GM19328 (cell line): ENCODE results near the gene MYLK.
"Not testable (repeated sequence)": the region's sequence is repeated elsewhere in the genome, so short reads cannot be mapped to it uniquely, and the experiment has no call there.

Source experiments
- ATAC-seq: cut with Tn5 transposase; IDR thresholded peaks from one replicate; pipeline ENCODE4 v1.9.1; 2021; ENCODE audit warnings: mild to moderate bottlenecking, moderate library complexity; ENCODE audit not compliant: unreplicated experiment

MYLK gene

DNA sequence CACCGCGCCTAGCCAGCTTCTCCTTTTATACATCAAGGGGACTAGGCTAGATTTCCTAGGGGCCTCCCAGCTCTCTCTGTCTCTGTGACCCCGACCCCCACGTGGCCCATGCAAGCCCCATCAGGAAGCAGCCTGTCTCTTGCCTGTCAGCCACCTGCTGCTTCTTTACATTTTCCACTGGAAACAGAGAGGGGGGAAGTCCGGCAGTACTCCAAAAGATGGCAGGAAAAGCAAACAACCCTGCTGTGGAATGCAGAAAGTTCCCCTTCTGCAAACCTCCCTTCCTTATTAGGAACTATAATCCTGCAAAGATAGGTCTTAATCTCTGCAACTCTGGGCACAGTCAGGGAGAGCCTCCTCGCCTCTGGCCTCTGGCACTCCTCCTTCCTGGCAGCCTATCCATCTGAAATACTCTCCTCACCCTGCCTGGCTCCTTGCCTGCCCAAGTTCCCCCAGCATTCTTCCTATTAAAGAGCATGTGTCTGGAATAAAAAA, 251.9 kb downstream of the MYLK start:
- ATAC-seq: no peak

DNA sequence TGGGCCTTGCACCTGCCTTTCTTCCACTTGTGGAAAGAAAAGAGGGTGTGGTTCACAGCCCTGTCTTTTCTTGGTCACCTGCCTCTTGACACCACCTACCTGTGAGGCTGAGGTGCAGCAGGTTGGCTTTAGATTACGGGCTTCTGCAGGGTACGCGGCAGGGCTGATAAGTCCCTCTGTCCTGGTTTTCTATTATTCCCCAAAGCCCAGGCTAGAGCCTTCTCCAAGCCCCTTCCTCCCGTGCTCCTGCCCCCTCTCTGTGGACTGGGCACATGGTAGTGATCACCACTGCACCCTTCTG, 254.4 kb downstream of the MYLK start:
- no peak for ATAC-seq

- no peak for ATAC-seq
Observed at GRCh38 chr3:123628996-123629746, 255.0 kb downstream of the MYLK start.

DNA sequence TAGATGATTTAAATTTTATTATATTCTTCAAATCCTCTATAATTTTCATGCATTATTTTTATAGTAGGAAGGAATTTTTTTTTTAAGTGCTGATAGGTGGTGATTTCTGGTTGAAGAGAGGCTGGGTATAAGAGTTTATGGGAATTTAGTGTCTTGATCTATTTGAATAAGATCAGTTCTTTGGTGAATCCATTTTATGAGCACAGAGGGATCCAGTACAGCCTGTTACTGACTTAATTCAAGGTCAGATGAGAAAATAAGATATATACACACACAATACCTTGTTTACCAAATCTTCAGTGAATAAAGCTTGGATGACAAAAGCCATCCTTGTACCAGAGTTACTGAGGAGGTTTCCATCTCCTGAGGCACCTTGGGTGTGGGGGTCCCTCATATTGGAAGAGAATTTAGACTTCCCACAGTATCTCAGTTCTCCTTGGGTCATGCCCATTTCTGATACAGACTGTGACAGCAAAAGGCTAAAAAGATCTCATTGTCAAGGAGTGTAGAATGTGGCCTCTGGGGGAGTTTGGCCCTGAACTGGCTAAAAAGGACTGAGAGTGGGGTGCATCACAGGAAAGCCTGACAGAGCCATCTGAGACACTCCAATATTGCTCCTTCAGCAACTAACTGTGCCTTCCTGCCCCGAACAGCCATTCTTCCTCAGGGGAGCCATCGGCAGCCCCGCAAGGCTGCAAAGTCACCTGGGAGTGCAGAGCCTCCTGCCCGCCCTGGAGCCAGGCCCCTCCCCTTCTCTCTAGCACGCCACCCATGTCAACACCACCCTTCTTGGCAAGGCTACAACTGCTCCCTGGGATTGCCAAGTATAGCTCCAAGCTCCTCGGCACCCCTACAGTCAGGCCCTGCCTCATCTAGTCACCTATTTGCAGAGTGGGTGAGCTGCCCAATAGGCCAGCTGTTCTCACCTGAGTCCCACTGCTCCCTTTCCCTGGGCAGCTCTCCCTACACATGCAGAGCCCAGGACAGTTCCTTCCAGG, 256.2 kb downstream of the MYLK start:
- no peak for ATAC-seq

DNA sequence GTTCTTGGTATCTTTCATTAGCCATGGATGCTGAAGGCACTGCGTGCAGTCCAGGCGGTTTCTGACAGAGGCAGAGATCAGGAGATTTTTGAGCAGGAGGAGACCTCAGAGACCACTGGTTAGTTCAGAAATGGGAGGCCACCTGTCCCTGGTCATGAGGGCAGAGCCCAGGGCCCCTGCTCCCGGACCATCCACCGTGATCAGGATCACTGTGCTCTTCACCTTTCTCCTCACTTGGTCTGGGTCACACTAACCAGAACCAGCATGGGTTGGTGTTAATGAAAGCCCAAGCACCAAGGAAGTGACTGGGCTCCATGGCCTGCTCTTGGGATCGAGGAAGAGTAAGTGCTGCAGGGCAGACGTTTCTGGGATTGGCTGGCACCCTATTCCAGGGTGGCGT, 257.3 kb downstream of the MYLK start:
- no peak for ATAC-seq

DNA sequence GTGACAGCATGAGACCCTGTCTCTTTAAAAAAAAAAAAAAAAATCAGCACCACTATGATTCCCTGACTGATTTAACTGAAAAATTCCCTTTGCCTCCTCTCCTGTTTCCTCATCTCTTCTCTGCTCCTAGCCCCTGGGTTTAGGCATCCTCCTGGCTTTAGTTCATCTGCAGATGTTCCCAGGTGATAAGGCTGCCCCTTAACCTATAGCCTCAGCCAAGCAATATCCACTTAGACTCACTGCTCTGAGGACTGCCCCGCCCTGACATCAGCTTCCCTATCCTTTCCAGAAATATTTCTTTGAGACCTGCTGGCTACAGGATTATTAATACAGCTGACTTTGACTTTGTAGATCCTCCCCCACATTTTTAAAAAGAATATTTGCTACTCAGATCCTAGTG, 259.8 kb downstream of the MYLK start:
- no peak for ATAC-seq

GRCh38 chr3:123623346-123623880, 260.7 kb downstream of the MYLK start:
- no peak for ATAC-seq

DNA sequence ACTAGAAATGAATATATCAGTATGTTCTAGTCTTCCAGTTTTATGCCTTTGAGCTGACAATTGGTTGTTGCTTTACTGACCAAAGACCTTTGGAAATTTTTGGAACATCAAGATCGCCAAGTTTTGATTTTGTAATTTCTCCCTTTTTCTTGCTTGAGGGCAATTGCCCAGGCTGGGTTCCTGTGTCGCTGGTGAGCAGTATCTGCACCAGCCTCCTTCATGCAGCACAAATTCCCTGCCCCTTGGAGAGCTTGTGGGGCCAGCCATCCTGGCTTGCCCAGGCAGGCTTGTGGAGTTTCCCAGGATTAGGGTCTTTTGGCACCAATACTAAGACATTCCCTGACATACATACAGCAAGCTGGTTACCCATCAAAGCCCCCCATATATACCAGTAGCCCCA, 261.4 kb downstream of the MYLK start:
- no peak for ATAC-seq

DNA sequence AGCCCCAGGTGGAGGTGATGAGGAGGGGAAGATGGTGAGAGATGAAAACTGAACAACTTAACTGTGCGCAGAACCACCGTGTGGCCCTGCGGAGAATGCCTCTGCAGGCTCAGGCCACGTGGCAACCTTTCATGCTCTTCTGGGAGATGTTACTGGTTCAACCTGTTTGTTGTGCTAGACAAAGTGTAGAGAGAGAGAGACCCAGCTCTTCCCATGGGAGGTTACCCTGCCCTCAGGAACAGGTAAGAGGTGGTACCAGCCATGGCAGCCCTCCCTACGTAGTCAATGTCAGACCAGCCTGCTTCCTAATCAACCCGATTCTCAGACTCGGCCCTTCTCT, 262.3 kb downstream of the MYLK start:
- ATAC-seq: no peak

- ATAC-seq: no peak
Observed at GRCh38 chr3:123621186-123621849, 262.8 kb downstream of the MYLK start.

DNA sequence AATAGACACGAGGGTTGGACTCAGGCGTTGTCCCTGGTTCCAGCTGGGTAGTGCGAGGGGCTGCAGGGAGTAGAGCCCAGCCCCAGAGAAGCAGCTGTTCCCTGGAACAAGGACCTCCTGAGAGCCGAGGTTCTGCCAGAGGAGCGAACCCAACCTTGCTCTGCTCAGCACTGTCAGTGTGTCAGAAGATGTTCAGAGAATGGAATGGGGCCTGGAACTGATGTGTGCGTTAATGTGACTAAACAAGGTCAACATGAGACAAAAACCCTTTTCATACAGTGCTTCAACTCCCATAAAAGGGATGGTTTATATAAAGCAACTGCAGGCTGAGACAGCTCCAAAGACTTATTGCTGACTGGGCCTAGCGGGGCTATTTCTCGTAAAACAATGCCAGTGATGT, 263.8 kb downstream of the MYLK start:
- no peak for ATAC-seq

- ATAC-seq: no peak
Observed at GRCh38 chr3:123618768-123619484, 265.2 kb downstream of the MYLK start.

- no peak for ATAC-seq
Observed at GRCh38 chr3:123618076-123618708, 265.9 kb downstream of the MYLK start.

GRCh38 chr3:123616593-123616992, 267.5 kb downstream of the MYLK start:
- no peak for ATAC-seq

DNA sequence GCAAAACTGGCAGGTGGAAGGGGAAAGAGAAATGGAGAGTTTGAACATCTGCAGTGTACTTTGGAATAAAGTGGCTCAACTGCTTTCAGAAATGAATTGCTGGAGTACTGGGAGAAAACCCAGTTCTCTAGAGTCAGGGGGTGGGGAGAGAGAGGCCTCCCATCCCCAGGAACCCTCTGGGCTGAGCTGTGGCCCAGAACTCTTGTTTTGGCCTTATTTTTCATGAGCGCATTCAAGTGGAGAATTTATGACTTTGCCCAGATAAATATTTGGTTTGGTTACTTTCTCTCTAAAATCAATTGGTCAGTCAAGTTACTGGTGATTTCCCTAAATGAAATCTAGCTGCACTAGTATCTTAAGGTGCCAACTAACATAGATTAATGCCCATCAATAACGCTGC, 270.6 kb downstream of the MYLK start:
- no peak for ATAC-seq

GRCh38 chr3:123611674-123612073, 272.5 kb downstream of the MYLK start:
- not testable (repeated sequence) for ATAC-seq

GRCh38 chr3:123611082-123611481, 273.1 kb downstream of the MYLK start:
- no peak for ATAC-seq

DNA sequence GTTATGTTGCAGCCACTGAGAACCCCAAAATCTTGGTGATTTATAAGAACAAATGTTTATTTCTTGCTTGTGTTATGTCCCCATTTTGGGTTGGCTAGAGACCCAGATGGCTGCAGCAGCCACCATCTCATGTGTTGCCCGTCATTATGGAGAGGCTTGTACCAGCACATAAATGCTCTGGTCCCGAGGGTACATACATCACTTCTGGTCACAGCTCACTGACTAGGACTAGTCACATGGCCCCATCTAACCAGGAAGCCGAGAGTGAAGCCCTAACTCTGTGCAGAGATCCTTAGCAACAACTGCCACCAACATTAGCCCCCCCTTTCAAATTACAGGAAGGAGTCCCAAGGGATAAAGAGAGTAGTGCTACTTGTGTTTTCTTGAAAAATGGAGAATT, 273.8 kb downstream of the MYLK start:
- ATAC-seq: peak; percentile 61

- ATAC-seq: no peak
Observed at GRCh38 chr3:123609063-123609462, 275.1 kb downstream of the MYLK start.

GRCh38 chr3:123608263-123608937, 275.7 kb downstream of the MYLK start:
- ATAC-seq: no peak
